GM12878 (cell line): ENCODE data around the gene FILIP1L. TPM values are rescaled to one million over a fixed set of nuclear protein-coding genes. Genes with fewer than 3 reads are reported as not detected.
"Not testable (repeated sequence)": the region's sequence is repeated elsewhere in the genome, so short reads cannot be mapped to it uniquely, and the experiment has no call there.

Source experiments
- ATAC-seq: fragments of 200-7000 bp; cut with Tn5 transposase; 3 replicates; pipeline ENCODE4 v1.9.1; 2020; ENCODE audit warnings: mild to moderate bottlenecking, moderate library complexity
- BruUV-seq: library from RNA; stranded (reverse); fragments of 400-500 nt; replicated peaks from 2 replicates; lab custom pipeline; 2021; lab: Mats Ljungman, UMichigan
- CTCF ChIA-PET: fragments of 300-600 bp; sonication (Branson Sonifier 250); formaldehyde crosslinking; extraction: SDS; loops from one replicate; lab custom pipeline; 2021; ENCODE audit warnings: inconsistent platforms; lab: Yijun Ruan, JAX
- POLR2A ChIA-PET: fragments of 350-600 bp; formaldehyde crosslinking; extraction: SDS; loops from one replicate; lab custom pipeline; 2021; ENCODE audit warnings: inconsistent platforms; lab: Charles Lee
- RAD21 ChIA-PET: fragments of 300-600 bp; sonication (Branson Sonifier 250); formaldehyde crosslinking; loops from one replicate; lab custom pipeline; 2023; ENCODE audit warnings: antibody characterized with exemption; ENCODE audit not compliant: unreplicated experiment; lab: Charles Lee
- SMC1A ChIA-PET: fragments of 300-600 bp; sonication (Branson Sonifier 250); formaldehyde crosslinking; loops from one replicate; lab custom pipeline; 2023; ENCODE audit not compliant: unreplicated experiment, uncharacterized antibody; lab: Charles Lee
- DNase-seq: peaks from one replicate; pipeline ENCODE4 v3.0.0-alpha.2; 2011; ENCODE audit warnings: low read depth, low spot score
- FAIRE-seq: peaks from 3 replicates; lab custom pipeline; 2011; peaks lifted over from hg19 to GRCh38; lab: Jason Lieb, UNC
- H2AFZ ChIP-seq: 2 replicates; pipeline ENCODE4 v1.6.0; 2011; ENCODE audit warnings: low read depth, low read length, control low read depth; ENCODE audit not compliant: control insufficient read depth
- H3K27ac ChIP-seq: 2 replicates; pipeline ENCODE4 v1.5.1; 2011; ENCODE audit warnings: control low read depth; ENCODE audit not compliant: control insufficient read depth, insufficient read depth
- H3K27me3 ChIP-seq, 2 experiments: replicated peaks in 1 of 2; 2 replicates each; pipeline versions ENCODE4 v1.6.0 to v1.6.1; 2011; ENCODE audit warnings: low read length in 1 of 2; ENCODE audit not compliant: control insufficient read depth in 2 of 2, insufficient read depth in 2 of 2
- H3K36me3 ChIP-seq, 2 experiments: 2 replicates each; pipeline ENCODE4 v1.5.1; 2011; ENCODE audit warnings: low read length in 1 of 2; ENCODE audit not compliant: control insufficient read depth in 2 of 2, insufficient read depth in 2 of 2
- H3K4me1 ChIP-seq: 2 replicates; pipeline ENCODE4 v1.6.1; 2011; ENCODE audit warnings: mild to moderate bottlenecking, low read length, moderate library complexity, mixed read lengths; ENCODE audit not compliant: control insufficient read depth, insufficient read depth
- H3K4me2 ChIP-seq: 2 replicates; pipeline ENCODE4 v1.6.0; 2011; ENCODE audit warnings: control low read depth; ENCODE audit not compliant: control insufficient read depth, insufficient read depth
- H3K4me3 ChIP-seq: fragments of 200-600 bp; sonication (generic); 2 replicates; pipeline ENCODE4 v1.5.1; 2016
- H3K79me2 ChIP-seq: 2 replicates; pipeline ENCODE4 v1.6.0; 2011; ENCODE audit warnings: low read length; ENCODE audit not compliant: control insufficient read depth, insufficient read depth
- H3K9ac ChIP-seq: 2 replicates; pipeline ENCODE4 v1.8.0; 2011; ENCODE audit warnings: low read length, control low read depth, mixed read lengths; ENCODE audit not compliant: control insufficient read depth, insufficient read depth
- H3K9me3 ChIP-seq: replicated peaks from 3 replicates; pipeline ENCODE4 v1.5.1; 2011; ENCODE audit warnings: mild to moderate bottlenecking, low read length; ENCODE audit not compliant: control insufficient read depth, insufficient read depth
- H4K20me1 ChIP-seq: 2 replicates; pipeline ENCODE4 v1.6.0; 2011; ENCODE audit not compliant: control insufficient read depth, insufficient read depth
- EED ChIP-seq: sonication (generic); IDR thresholded peaks from 2 replicates; pipeline ENCODE4 v1.6.1; 2016; ENCODE audit warnings: antibody characterized with exemption, low read depth
- IRF4 ChIP-seq: IDR thresholded peaks from 2 replicates; pipeline ENCODE4 v1.6.1; 2011; ENCODE audit warnings: low read depth, low read length
- POU2F2 ChIP-seq: IDR thresholded peaks from 3 replicates; pipeline ENCODE4 v1.6.1; 2011; ENCODE audit warnings: low read depth, mild to moderate bottlenecking, low read length, borderline replicate concordance
- WGBS: methylation state at CpG from one replicate; pipeline ENCODE4 v1.1.6; 2016; ENCODE audit warnings: low lambda C conversion rate; ENCODE audit not compliant: insufficient replicate concordance, insufficient coverage; ENCODE audit errors: missing lambda C conversion rate; 5-methylcytosine and 5-hydroxymethylcytosine counted together
- in situ Hi-C: fragments of 300-500 bp; cut with MboI; formaldehyde crosslinking; loops from 9 replicates; pipeline ENCODE4 v1.14.3; 2018; ENCODE audit warnings: mixed read lengths
- intact Hi-C: fragments of 100-400 bp; cut with micrococcal nuclease; formaldehyde crosslinking; loops from one replicate; pipeline ENCODE4 v1.14.2; 2022; ENCODE audit not compliant: unreplicated experiment
- polyA plus RNA-seq, 11 experiments: library from polyadenylated mRNA; depleted of rRNA in 4 of 11; unstranded in 6 of 11; stranded (reverse) in 5 of 11; fragments of >200 nt; fragmentation: Nextera tagmentation in 4 of 11; fragmentation: Illumina TruSeq in 1 of 11; extraction: Ambion mirVana in 4 of 11; extraction: Trizol in 1 of 11; gene quantifications; 1 replicate in 1 of 11; 2 replicates in 10 of 11; pipeline versions ENCODE4 v1.2.1 to v1.2.3, GENCODE V29; 2011 to 2016; ENCODE audit warnings: inconsistent platforms in 2 of 11, missing spikeins in 2 of 11, low read depth in 1 of 11
- total RNA-seq, 4 experiments: library from RNA; depleted of rRNA in 3 of 4; stranded (reverse); fragments of >200 nt in 3 of 4; fragmentation: Illumina TruSeq in 1 of 4; extraction: Trizol in 1 of 4; gene quantifications; 2 replicates each; pipeline versions ENCODE4 v1.2.1 to v1.2.3, GENCODE V29; 2013 to 2021

Gene FILIP1L
- total and polyA plus RNA-seq, 10 of the 15 experiments (the other 5 are each of a cell fraction or from before 2014, with no cell fraction given) = 0.24 to 6.1 (median 3.5) TPM

DNA sequence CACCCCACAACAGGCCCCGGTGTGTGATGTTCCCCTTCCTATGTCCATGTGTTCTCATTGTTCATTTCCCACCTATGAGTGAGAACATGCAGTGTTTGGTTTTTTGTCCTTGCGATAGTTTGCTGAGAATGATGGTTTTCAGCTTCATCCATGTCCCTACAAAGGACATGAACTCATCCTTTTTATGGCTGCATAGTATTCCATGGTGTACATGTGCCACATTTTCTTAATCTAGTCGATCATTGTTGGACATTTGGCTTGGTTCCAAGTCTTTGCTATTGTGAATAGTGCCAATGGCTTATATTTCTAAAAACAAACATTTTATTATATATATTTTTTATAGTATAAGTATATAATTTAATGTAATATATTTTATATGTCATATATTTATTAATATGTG lies 62.8 kb downstream of the FILIP1L start:
- H3K36me3 ChIP-seq, H2AFZ ChIP-seq, H3K27me3 ChIP-seq, H4K20me1 ChIP-seq, RAD21 ChIA-PET, POLR2A ChIA-PET, H3K9me3 ChIP-seq, DNase-seq, H3K4me2 ChIP-seq, FAIRE-seq, ATAC-seq, H3K27ac ChIP-seq, H3K9ac ChIP-seq, H3K79me2 ChIP-seq, SMC1A ChIA-PET, H3K4me3 ChIP-seq, intact Hi-C loops, BruUV-seq, in situ Hi-C loops: not testable (repeated sequence)
- 98% methylated on average over 2 of the region's 3 CpGs for WGBS
- CTCF ChIA-PET = interaction anchor here (1.2 to 8.6 kb wide), 2 partner anchors 17 to 19 kb away, joined by 3 to 43 read pairs; no protein-coding TSS in a partner anchor
- H3K4me1 ChIP-seq = peaks cover 20% of the 10 kb centered on the region

- ATAC-seq (no peak), DNase-seq (no peak), FAIRE-seq (no peak)
- intact Hi-C loops = loop anchor here (5.0 kb wide), 1 partner anchor 206 kb away; no protein-coding TSS in a partner anchor
- ChIA-PET CTCF (interaction anchor here (0.9 to 1.6 kb wide), 6 partner anchors 15 to 239 kb away, joined by 3 to 13 read pairs (median 4); no protein-coding TSS in a partner anchor), POLR2A (interaction anchor here (0.5 to 1.3 kb wide), 3 partner anchors 19 to 301 kb away, joined by 3 to 6 read pairs (median 4); no protein-coding TSS in a partner anchor), RAD21 (interaction anchor here (0.9 to 2.0 kb wide), 8 partner anchors 10 to 206 kb away, joined by 3 to 8 read pairs (median 5); no protein-coding TSS in a partner anchor), SMC1A (interaction anchor here (0.6 to 2.3 kb wide), 18 partner anchors 8 to 1158 kb away, joined by 3 to 11 read pairs (median 4); no protein-coding TSS in a partner anchor)
- no peak overlapping the region for H3K9ac ChIP-seq
- peak overlapping the region; percentile 53 for H3K4me3 ChIP-seq
- no peaks in the 10 kb centered on the region for H3K79me2 ChIP-seq
- H2AFZ ChIP-seq = 0 out of 2 replicates have a peak overlapping the region, but pooled peaks have one; percentile 18
- H3K9me3 ChIP-seq = no peaks in the 10 kb centered on the region
- no peaks in the 10 kb centered on the region for H3K36me3 ChIP-seq
- no peaks in the 10 kb centered on the region for H4K20me1 ChIP-seq
- 67% methylated on average over 3 of the region's 3 CpGs for WGBS
- in situ Hi-C loops = no loop called here
- no TSS peak for BruUV-seq
- H3K27ac ChIP-seq = peak overlapping the region; percentile 21; the same call in 1 of the 2 replicates
- TF ChIP-seq EED (0 out of 2 replicates have a peak, but pooled peaks have one; percentile 3), POU2F2 (no peak), IRF4 (no peak)
- peaks cover 43% of the 10 kb centered on the region for H3K4me1 ChIP-seq
- no peaks in the 10 kb centered on the region for H3K27me3 ChIP-seq
- peak overlapping the region; percentile 65 for H3K4me2 ChIP-seq
These were observed 66.1 kb downstream of the FILIP1L start for GRCh38 chr3:100048248-100048647.
